Urothelium cell line (cell line): ENCODE results near the gene TSC22D2.

Experiments
- DNase-seq: peaks from one replicate; pipeline ENCODE4 v3.0.0; 2011; ENCODE audit warnings: low spot score, mixed read lengths
- FAIRE-seq: peaks from 2 replicates; lab custom pipeline; 2011; peaks lifted over from hg19 to GRCh38; lab: Jason Lieb, UNC

Gene TSC22D2

GRCh38 chr3:150408221-150409124 is at the start of gene TSC22D2:
Gene TSC22D2 (plus strand): TSS chr3:150408298. CDS start chr3:150409351, 1,053 bp downstream.
- DNase-seq (peak; percentile 89), FAIRE-seq (peak; percentile 37)

DNA sequence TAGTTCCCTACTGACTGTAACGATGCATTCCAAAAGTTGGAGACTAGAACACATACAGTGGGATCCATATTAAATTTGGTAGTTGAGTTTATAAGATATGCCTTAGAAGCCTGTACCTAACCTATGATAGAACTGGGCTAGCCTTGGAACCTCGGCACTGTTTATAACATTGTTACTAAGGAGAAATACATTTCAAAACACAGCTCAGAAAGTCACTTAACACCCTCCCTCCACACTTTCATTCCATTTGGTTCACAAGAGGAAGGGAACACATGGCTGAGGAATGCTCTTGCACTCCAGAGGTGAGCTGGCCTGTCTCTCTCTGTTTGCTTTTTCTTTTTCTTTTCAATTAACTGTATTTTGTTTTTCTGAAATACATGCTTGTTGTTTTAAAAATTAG is 48.7 kb upstream of the TSC22D2 start:
- DNase-seq (no peak), FAIRE-seq (no peak)

GRCh38 chr3:150360966-150361365 is 47.1 kb upstream of the TSC22D2 start:
- no peak for DNase-seq
- no peak for FAIRE-seq

- FAIRE-seq: no peak
- no peak for DNase-seq
These were observed 45.4 kb upstream of the TSC22D2 start for GRCh38 chr3:150362515-150363302.

DNA sequence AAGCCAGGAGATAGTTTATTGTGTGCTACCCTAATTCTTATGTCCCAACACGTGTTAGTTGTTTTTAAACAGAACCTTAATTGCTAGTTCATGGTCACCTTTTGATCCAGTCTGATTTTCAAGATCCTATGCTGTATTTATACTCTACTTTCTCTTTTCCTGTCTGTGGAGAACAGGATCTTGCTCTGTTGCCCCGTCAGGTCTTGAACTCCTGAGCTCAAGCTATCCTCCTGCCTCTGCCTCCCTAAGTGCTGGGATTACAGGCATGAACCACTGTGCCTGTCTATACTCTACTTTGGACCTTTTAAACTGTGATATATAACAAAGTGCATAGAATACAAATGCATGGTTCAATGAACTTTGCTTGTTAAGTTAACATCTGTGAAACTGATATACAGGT is 44.7 kb upstream of the TSC22D2 start:
- DNase-seq (no peak), FAIRE-seq (no peak)

- peak; percentile 59 for DNase-seq
- no peak for FAIRE-seq
These were observed 42.9 kb upstream of the TSC22D2 start for GRCh38 chr3:150365132-150365604.

DNA sequence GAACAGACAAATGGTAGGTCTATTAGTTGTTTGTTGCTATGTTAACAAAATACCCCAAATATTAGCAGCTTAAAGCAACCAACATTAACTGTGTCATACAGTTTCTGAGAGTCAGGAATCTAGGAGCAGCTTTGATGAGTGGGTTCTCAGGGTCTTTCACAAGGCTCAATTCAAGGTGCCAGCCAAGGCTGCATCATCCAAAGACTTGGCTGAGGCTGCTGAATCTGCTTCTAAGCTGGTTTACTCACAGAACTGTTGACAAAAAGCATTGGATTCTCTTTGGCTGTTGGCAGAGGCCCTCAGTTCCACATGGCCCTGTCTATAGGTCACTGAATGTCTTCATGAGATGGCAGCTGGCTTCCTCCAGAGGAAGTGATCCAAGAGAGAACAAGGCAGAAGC is 40.3 kb upstream of the TSC22D2 start:
- no peak for FAIRE-seq
- DNase-seq: no peak

DNA sequence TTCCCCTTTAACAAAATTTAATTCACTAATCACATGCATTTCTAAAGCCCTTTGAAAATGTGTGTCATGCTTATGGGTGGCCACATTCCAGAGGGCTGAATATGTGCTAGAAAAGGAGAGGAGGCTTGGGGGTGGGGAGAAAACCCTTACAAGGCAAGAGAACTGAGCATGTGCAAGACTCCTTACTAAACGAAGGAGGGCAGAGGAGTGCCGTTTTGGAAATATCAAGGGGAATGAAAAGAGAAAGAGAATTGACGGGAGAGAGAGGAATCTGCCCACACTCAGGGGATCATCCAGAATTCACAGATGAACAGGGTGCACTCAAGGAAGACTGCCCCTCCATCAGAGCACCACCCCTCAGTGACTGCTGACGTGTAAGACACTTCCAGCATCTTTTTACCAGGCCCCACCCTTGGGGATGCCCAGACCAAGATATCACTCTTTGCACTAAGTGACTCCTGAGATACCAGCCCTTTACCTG is 37.9 kb upstream of the TSC22D2 start:
- peak; percentile 69 for DNase-seq

DNA sequence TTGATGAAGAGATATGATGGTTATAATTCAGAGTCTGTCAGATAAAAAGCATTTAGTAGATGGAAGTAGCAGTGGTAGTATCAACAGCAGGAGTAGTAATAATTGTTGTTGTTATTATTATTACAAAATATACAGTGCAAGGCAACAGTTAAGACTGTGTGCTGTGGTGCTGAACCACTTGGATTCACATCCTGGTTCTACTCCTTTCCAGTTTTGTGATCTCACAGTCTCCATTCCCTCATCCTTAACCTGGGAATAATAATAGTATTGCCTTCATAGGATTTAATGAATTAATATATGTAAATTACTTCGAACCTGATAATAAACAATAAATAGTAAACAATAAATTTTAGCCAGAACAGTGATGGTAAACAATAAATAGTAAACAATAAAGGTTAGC is 37.1 kb upstream of the TSC22D2 start:
- no peak for FAIRE-seq
- DNase-seq: no peak

More for the DNA sequence above, 37.9 kb upstream of the TSC22D2 start:
- no peak for FAIRE-seq

- FAIRE-seq (no peak), DNase-seq (peak; percentile 61)
These were observed 36.3 kb upstream of the TSC22D2 start for GRCh38 chr3:150371741-150372254.

GRCh38 chr3:150372320-150372719 is 35.8 kb upstream of the TSC22D2 start:
- DNase-seq: no peak
- FAIRE-seq: no peak

- FAIRE-seq (no peak), DNase-seq (peak; percentile 13)
These were observed 35.4 kb upstream of the TSC22D2 start for GRCh38 chr3:150372722-150373121.

GRCh38 chr3:150373234-150373875 is 34.7 kb upstream of the TSC22D2 start:
- no peak for DNase-seq
- FAIRE-seq: no peak

DNA sequence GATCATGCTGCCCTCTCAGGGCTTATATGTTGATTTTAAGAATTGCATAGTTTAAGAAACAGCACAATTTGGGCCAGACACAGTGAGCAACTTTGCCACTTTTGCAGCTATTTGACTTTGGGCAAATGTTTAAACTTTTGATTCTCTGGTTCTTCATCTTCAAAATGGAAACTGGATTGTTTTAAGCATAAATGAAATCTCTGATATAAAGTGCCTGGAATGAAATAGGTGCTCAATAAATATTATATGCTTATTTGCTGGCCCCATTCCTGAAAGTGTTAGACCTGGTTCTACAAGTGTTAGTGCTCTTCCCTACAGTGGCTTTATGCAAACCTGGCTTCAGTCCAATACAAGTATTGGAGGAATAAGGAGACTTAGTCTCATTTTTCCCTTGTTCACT is 33.1 kb upstream of the TSC22D2 start:
- no peak for FAIRE-seq
- DNase-seq: no peak

GRCh38 chr3:150376001-150376848 is 31.9 kb upstream of the TSC22D2 start:
- FAIRE-seq: no peak

GRCh38 chr3:150377601-150378300 is 30.3 kb upstream of the TSC22D2 start:
- no peak for DNase-seq
- FAIRE-seq: no peak

More at GRCh38 chr3:150376001-150376848, 31.9 kb upstream of the TSC22D2 start:
- no peak for DNase-seq

DNA sequence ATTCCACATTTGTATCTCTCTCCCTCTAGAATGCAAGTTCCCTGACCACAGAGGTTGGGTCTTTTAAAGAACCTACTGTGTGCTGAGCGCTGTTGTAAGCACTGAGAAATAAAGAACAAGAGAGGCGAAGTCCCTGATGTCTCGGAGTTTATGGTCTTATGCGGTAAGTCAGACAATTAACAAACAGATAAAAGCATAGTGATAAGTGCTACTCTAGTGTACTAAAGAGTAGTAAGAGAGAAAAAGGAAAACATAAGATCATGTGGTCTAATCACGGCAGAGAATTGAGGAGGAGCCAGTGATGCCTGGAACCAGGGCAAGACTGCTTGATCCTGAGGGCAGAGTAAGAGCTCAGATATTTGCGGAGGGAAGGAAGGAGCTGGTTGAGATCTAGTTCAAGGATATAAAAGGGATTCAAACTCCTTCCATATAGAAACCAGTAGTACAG is 29.8 kb upstream of the TSC22D2 start:
- DNase-seq (no peak), FAIRE-seq (no peak)

DNA sequence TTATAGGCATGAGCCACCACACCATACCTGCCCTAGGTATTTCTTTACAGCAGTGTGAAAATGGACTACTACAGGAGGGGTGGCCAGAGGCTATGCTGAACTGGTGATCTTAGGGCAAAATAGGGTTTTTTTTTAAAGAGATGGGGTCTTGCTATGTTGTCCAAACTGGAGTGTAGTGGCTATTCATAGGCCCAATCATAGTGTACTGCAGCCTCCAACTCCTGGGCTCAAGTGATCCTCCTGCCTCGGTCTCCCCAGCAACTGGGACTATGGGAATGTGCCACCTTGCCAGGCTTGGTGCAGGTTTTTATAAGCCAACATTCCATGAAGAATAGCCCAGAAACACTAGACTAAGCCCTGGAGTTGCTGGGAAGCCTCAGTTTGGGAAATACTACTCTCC is 28.6 kb upstream of the TSC22D2 start:
- FAIRE-seq (no peak), DNase-seq (no peak)
